ENCODE data around the gene CLEC4G. TPM values are rescaled to one million over a fixed set of nuclear protein-coding genes. Genes with fewer than 3 reads are reported as not detected.

CLEC4G gene
- total RNA-seq (under 1 TPM in 3 of 4 donors, not detected in 1; 0.38 to 0.69 (median 0.50) TPM), polyA plus RNA-seq (under 1 TPM in 2 of 3 donors, not detected in 1; 0.08 to 0.14 TPM)
- long read RNA-seq, donor 1 = 0 reads
- long read RNA-seq, donor 2, partial matches to known transcripts = 0 of 1 reads
- long read RNA-seq, donor 2, other reads (novel, unspliced or antisense) = 0 of 1 reads

DNA sequence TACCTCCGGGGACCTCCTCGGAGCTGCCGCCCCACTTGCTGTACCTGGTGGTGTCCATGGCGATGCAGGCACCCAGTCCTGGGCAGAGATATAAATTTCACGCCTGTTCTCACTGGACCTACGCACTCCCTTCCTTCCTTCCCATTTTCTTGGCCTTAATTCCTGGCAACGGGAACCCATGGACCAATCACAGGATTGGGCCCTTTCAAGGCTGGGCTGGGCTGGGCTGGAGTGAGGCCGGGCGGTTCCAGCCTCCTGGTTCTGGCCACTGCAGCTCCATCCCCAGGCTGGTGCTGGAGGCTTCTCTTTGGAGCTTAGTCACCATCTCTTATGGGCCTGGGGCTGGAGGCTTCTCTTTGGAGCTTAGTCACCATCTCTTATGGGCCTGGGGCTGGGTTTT is at the start of gene CLEC4G:
Gene CLEC4G, minus strand, starts transcription at position 66 of the 400 bp plus-strand sequence. Its CDS starts 8 bp downstream, at position 58.
- no peaks in the 10 kb centered on the region for H3K4me1 ChIP-seq
- intact Hi-C loops (cut with DNase I) = no loop called here
- TF ChIP-seq CTCF (IDR thresholded peaks at IDR 0.05) = no peak
- H3K4me3 ChIP-seq = no peak within 1 kb of the TSS
- DNase-seq (no peak), ATAC-seq (no peak)
- 44 to 50% (median 49%) methylated on average over 7 to 9 of the region's 9 CpGs for whole genome bisulfite sequencing, 3 donors
- no peaks in the 10 kb centered on the region for H3K9me3 ChIP-seq
- H3K36me3 ChIP-seq (ENCODE audit: insufficient read depth in 1 of 2, low read depth in 1 of 2) = no peaks in the 10 kb centered on the region
- H3K27ac ChIP-seq = no peak within 1 kb of the TSS
- peaks cover 0 to 61% (median 19%) of the 10 kb centered on the region in 3 donors for H3K27me3 ChIP-seq (ENCODE audit: insufficient read depth in 3 of 3, low read length in 2 of 3)

GRCh38 chr19:7781157-7781556 is 49.2 kb upstream of the CLEC4G start:
- Histone ChIP-seq H3K27ac (no peak overlapping the region), H3K4me3 (no peak overlapping the region), H3K27me3 (ENCODE audit: insufficient read depth in 3 of 3, low read length in 2 of 3) (peaks cover 0 to 10% (median 2%) of the 10 kb centered on the region in 3 donors), H3K4me1 (no peaks in the 10 kb centered on the region), H3K9me3 (no peaks in the 10 kb centered on the region), H3K36me3 (ENCODE audit: insufficient read depth in 1 of 2, low read depth in 1 of 2) (no peaks in the 10 kb centered on the region)
- ATAC-seq (no peak), DNase-seq (no peak)
- intact Hi-C loops (cut with DNase I) = no loop called here
- no peak for TF ChIP-seq CTCF (IDR thresholded peaks at IDR 0.05)
- WGBS, 3 donors = 26 to 27% (median 27%) methylated on average over 12 of the region's 12 CpGs

DNA sequence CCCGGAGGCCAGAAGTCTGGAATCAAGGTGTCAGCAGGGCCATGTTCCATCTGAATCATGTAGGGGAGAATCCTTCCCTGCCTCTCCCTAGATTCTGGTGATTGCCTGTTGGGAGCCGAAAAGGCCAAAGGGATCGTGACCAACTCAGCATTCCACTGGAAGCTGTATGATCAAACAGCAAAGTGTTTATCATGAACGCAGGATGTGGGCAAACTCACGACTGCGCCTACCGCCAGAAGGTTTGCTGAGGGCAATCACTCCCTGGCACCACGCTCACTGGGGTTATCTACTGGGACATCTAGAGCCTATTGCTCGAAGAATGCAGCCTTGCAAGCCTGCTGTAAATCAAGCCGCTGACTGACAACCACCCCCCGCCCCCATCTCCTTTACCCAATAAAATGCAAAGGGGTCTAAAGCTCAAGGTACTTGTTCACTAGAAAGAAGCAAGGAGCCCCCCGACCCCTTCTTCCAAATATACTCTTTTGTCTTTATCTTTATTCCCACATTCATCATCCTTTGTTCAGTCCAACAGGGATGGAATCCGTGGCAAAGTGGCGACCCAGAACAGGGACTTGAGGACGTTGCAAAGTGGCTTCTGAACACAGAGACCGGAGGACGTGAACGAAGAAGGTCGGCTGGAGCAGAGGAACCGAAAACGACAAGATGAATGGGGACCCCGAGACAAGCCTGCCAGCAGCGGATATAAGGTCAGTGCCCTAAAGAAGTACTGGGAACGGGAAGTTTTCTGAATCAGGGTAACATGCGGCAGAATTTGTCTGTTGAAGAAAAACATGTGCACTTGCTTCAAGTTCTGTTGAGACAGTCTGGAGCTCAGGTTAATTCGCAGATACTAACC is 47.9 kb upstream of the CLEC4G start:
- ATAC-seq = no peak
- peaks cover 0 to 10% (median 2%) of the 10 kb centered on the region in 3 donors for H3K27me3 ChIP-seq (ENCODE audit: insufficient read depth in 3 of 3, low read length in 2 of 3)

GRCh38 chr19:7778081-7778480 is 46.2 kb upstream of the CLEC4G start:
- no peak for ATAC-seq
- Histone ChIP-seq H3K36me3 (ENCODE audit: insufficient read depth in 1 of 2, low read depth in 1 of 2) (no peaks in the 10 kb centered on the region), H3K9me3 (no peaks in the 10 kb centered on the region), H3K4me3 (no peak overlapping the region), H3K27ac (no peak overlapping the region), H3K4me1 (no peaks in the 10 kb centered on the region), H3K27me3 (ENCODE audit: insufficient read depth in 3 of 3, low read length in 2 of 3) (peaks cover 0 to 4% (median 2%) of the 10 kb centered on the region in 3 donors)
- no peak for DNase-seq
- WGBS, 3 donors = 60 to 75% (median 69%) methylated on average over 5 of the region's 5 CpGs
- no peak for TF ChIP-seq CTCF (IDR thresholded peaks at IDR 0.05)
- intact Hi-C loops (cut with DNase I) = no loop called here

More for the DNA sequence above, 47.9 kb upstream of the CLEC4G start:
- WGBS, 3 donors = 84 to 85% (median 85%) methylated on average over 26 of the region's 26 CpGs
- Histone ChIP-seq H3K4me1 (no peaks in the 10 kb centered on the region), H3K36me3 (ENCODE audit: insufficient read depth in 1 of 2, low read depth in 1 of 2) (no peaks in the 10 kb centered on the region), H3K4me3 (no peak overlapping the region), H3K9me3 (no peaks in the 10 kb centered on the region), H3K27ac (no peak overlapping the region)
- TF ChIP-seq CTCF (IDR thresholded peaks at IDR 0.05) = no peak
- intact Hi-C loops (cut with DNase I) = no loop called here
- no peak for DNase-seq
